Osteocyte (in vitro differentiated cells): ENCODE measurements around the gene C2CD2L. TPM values are rescaled to one million over a fixed set of nuclear protein-coding genes. Genes with fewer than 3 reads are reported as not detected.
"Not testable (repeated sequence)": the region's sequence is repeated elsewhere in the genome, so short reads cannot be mapped to it uniquely, and the experiment has no call there.

Source experiments
- DNase-seq: peaks from one replicate; pipeline ENCODE4 v3.0.0; 2021; ENCODE audit warnings: mixed read lengths; ENCODE audit not compliant: unreplicated experiment; ENCODE audit errors: extremely low spot score
- H3K27ac Mint-ChIP-seq: one replicate; pipeline ENCODE4 v1.8.0; 2021; ENCODE audit warnings: mild to moderate bottlenecking, mixed read lengths; ENCODE audit not compliant: unreplicated experiment
- H3K27me3 Mint-ChIP-seq: one replicate; pipeline ENCODE4 v1.8.0; 2021; ENCODE audit warnings: mixed read lengths; ENCODE audit not compliant: unreplicated experiment
- H3K36me3 Mint-ChIP-seq: one replicate; pipeline ENCODE4 v1.8.0; 2021; ENCODE audit warnings: mixed read lengths; ENCODE audit not compliant: unreplicated experiment
- H3K4me1 Mint-ChIP-seq: one replicate; pipeline ENCODE4 v1.8.0; 2021; ENCODE audit warnings: mixed read lengths; ENCODE audit not compliant: unreplicated experiment
- H3K4me3 Mint-ChIP-seq: one replicate; pipeline ENCODE4 v1.8.0; 2021; ENCODE audit warnings: mild to moderate bottlenecking, moderate library complexity, mixed read lengths; ENCODE audit not compliant: unreplicated experiment
- H3K9me3 Mint-ChIP-seq: one replicate; pipeline ENCODE4 v1.8.0; 2021; ENCODE audit warnings: mixed read lengths; ENCODE audit not compliant: unreplicated experiment
- total RNA-seq: library from RNA; stranded (reverse); gene quantifications from 2 replicates; pipeline ENCODE4 v1.2.1, GENCODE V29; 2021
- TF ChIP-seq, protein P1 (sequence below): fragments of 200-600 bp; sonication (generic); IDR thresholded peaks from 2 replicates; pipeline ENCODE4 v1.5.0; 2021; ENCODE audit warnings: antibody characterized with exemption, mild to moderate bottlenecking, moderate library complexity

The C2CD2L gene
- total RNA-seq, 1 donor from 2014 or later = 11.7 TPM

DNA sequence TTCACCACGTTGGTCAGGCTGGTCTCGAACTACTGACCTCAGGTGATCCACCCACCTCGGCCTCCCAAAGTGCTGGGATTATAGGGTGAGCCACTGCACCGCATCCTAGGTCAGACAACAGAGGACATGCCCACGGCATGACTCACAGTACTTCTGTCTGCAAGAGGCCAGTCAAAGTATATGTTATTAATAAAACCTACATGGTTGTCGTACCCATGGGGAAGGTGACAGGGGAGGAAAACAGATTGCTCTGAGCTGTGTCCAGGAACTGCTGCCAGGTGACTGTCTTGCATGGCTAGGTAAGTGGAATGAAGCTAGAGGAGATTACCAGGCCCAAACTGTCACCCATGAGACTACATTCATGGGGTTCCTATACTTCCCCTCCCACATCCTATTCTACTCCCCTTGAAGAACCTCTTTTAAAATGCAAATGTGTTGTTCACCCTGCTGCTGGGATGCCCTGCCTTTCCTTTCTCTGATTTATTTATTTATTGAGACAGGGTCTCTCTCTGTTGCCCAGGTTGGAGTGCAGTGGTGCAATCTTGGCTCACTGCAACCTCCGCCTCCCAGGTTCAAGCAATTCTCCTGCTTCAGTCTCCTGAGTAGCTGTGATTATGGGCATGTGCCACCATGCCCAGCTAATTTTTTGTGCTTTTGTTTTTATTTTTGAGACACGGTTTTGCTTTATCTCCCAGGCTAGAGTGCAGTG lies 59.4 kb downstream of the C2CD2L start:
- Mint-ChIP-seq H3K9me3 (no peaks in the 10 kb centered on the region), H3K4me1 (peaks cover 6% of the 10 kb centered on the region), H3K36me3 (no peaks in the 10 kb centered on the region), H3K27me3 (no peaks in the 10 kb centered on the region), H3K27ac (no peak overlapping the region), H3K4me3 (no peak overlapping the region)
- DNase-seq = no peak
- TF ChIP-seq, protein P1, sequence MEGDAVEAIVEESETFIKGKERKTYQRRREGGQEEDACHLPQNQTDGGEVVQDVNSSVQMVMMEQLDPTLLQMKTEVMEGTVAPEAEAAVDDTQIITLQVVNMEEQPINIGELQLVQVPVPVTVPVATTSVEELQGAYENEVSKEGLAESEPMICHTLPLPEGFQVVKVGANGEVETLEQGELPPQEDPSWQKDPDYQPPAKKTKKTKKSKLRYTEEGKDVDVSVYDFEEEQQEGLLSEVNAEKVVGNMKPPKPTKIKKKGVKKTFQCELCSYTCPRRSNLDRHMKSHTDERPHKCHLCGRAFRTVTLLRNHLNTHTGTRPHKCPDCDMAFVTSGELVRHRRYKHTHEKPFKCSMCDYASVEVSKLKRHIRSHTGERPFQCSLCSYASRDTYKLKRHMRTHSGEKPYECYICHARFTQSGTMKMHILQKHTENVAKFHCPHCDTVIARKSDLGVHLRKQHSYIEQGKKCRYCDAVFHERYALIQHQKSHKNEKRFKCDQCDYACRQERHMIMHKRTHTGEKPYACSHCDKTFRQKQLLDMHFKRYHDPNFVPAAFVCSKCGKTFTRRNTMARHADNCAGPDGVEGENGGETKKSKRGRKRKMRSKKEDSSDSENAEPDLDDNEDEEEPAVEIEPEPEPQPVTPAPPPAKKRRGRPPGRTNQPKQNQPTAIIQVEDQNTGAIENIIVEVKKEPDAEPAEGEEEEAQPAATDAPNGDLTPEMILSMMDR = no peak

DNA sequence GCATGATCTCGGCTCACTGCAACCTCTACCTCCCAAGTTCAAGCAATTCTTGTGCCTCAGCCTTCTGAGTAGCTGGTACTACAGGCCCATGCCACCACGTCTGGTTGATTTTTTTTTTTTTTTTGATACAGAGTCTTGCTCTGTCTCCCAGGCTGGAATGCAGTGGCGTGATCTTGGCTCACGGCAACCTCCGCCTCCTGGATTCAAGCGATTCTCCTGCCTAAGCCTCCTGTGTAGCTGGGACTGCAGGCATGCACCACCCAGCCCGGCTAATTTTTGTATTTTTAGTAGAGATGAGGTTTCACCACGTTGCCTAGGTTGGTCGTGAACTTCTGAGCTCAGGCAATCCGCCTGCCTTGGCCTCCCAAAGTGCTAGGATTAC lies 59.9 kb downstream of the C2CD2L start:
- H3K4me3 Mint-ChIP-seq, H3K27me3 Mint-ChIP-seq, H3K4me1 Mint-ChIP-seq, H3K27ac Mint-ChIP-seq, H3K9me3 Mint-ChIP-seq, H3K36me3 Mint-ChIP-seq, DNase-seq: not testable (repeated sequence)

DNA sequence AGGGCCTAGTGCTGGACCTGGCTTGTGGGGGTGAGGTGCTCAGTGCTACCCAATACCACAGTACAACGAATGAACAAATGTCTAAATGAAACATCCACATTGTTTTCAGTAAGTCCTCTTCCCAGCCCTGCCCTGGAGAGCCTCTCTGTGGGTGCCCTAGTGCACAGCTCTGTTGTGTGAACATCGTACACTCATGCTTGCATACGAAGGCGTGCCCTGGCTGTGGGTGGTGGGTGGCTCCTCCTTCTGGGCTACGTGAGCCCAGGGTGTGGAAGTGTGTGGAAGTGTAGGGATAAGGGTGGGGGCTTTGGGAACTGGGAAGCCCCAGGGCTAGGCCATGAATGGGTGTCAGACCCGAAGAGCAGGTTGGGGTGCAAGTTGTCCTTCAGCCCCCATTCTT lies 60.8 kb downstream of the C2CD2L start:
- Mint-ChIP-seq H3K4me3 (peak overlapping the region; percentile 65), H3K36me3 (no peaks in the 10 kb centered on the region), H3K9me3 (no peaks in the 10 kb centered on the region), H3K27ac (no peak overlapping the region), H3K4me1 (peaks cover 6% of the 10 kb centered on the region), H3K27me3 (no peaks in the 10 kb centered on the region)
- TF ChIP-seq, protein P1 = no peak
- DNase-seq = no peak

Other genes starting within 250 kb of the C2CD2L start
- gene CXCR5, start 223.5 kb upstream of the C2CD2L start, total RNA-seq = not detected in 2 replicates
- gene BCL9L, start 181.4 kb upstream of the C2CD2L start, total RNA-seq = 115 and 122 TPM in 2 replicates
- gene UPK2, start 151.0 kb upstream of the C2CD2L start, total RNA-seq = 0.42 and 0.86 TPM in 2 replicates
- not detected in 2 replicates for gene FOXR1, start 135.6 kb upstream of the C2CD2L start, total RNA-seq
- 31.6 and 32.7 TPM in 2 replicates for gene CENATAC, start 109.2 kb upstream of the C2CD2L start, total RNA-seq
- 933 and 949 TPM in 2 replicates for gene RPS25, start 89.0 kb upstream of the C2CD2L start, total RNA-seq
- gene TRAPPC4, start 88.6 kb upstream of the C2CD2L start, total RNA-seq = 71.4 and 75.3 TPM in 2 replicates
- gene SLC37A4, start 76.5 kb upstream of the C2CD2L start, total RNA-seq = 15.6 and 16.3 TPM in 2 replicates
- gene HYOU1, start 50.1 kb upstream of the C2CD2L start, total RNA-seq = 168 TPM in 2 replicates
- 42.6 and 45.9 TPM in 2 replicates for gene VPS11, start 39.5 kb upstream of the C2CD2L start, total RNA-seq
- gene HMBS, start 22.5 kb upstream of the C2CD2L start, total RNA-seq = 15.7 and 18.6 TPM in 2 replicates
- 44.4 and 45.2 TPM in 2 replicates for gene DPAGT1, start 5.5 kb upstream of the C2CD2L start, total RNA-seq
- 26.1 and 27.6 TPM in 2 replicates for gene HINFP, start 14.2 kb downstream of the C2CD2L start, total RNA-seq
- gene ABCG4, start 41.7 kb downstream of the C2CD2L start, total RNA-seq = 0.63 and 0.75 TPM in 2 replicates
- gene NLRX1, start 61.4 kb downstream of the C2CD2L start, total RNA-seq = 8.9 and 10.0 TPM in 2 replicates
- not detected in 2 replicates for gene NHERF4, start 78.1 kb downstream of the C2CD2L start, total RNA-seq
- 20.8 and 21.7 TPM in 2 replicates for gene CBL, start 99.0 kb downstream of the C2CD2L start, total RNA-seq
- gene MCAM, start 209.8 kb downstream of the C2CD2L start, total RNA-seq = 74.8 and 74.9 TPM in 2 replicates
- 28.9 and 30.2 TPM in 2 replicates for gene RNF26, start 227.2 kb downstream of the C2CD2L start, total RNA-seq
- 8.4 and 9.3 TPM in 2 replicates for gene C1QTNF5, start 233.5 kb downstream of the C2CD2L start, total RNA-seq
- gene MFRP, start 239.4 kb downstream of the C2CD2L start, total RNA-seq = not detected in 2 replicates